GM20431 (cell line): ENCODE measurements around the gene IHH.

ENCODE experiments used
- in situ Hi-C: fragments of 300-500 bp; cut with MseI, MboI; formaldehyde crosslinking; loops from one replicate; pipeline ENCODE4 v1.15.0; 2020; ENCODE audit warnings: low sequenced_read_pairs; ENCODE audit not compliant: unreplicated experiment

The IHH gene

GRCh38 chr2:219078126-219078525 lies 17.4 kb upstream of the IHH start:
- in situ Hi-C loops: loop anchor here (10.0 kb wide), 1 partner anchor 67 kb away; no protein-coding TSS in a partner anchor

- in situ Hi-C loops: loop anchor here (10.0 kb wide), 1 partner anchor 69 kb away; no protein-coding TSS in a partner anchor
Measured at GRCh38 chr2:219076253-219076652, 15.5 kb upstream of the IHH start.

GRCh38 chr2:219073413-219074129 lies 12.8 kb upstream of the IHH start:
- in situ Hi-C loops: loop anchor here (10.0 kb wide), 1 partner anchor 71 kb away; no protein-coding TSS in a partner anchor

- in situ Hi-C loops: loop anchor here (10.0 kb wide), 1 partner anchor 72 kb away; no protein-coding TSS in a partner anchor
Measured at GRCh38 chr2:219072741-219073250, 12.1 kb upstream of the IHH start.

GRCh38 chr2:219071131-219071816 lies 10.6 kb upstream of the IHH start:
- in situ Hi-C loops: loop anchor here (10.0 kb wide), 1 partner anchor 74 kb away; no protein-coding TSS in a partner anchor

GRCh38 chr2:219065484-219065883 lies 4.8 kb upstream of the IHH start:
- in situ Hi-C loops: no loop called here

GRCh38 chr2:219062081-219062480 lies 1.4 kb upstream of the IHH start:
- in situ Hi-C loops: no loop called here

GRCh38 chr2:219059725-219060682 lies 717 bp downstream of the IHH start:
- in situ Hi-C loops: no loop called here

GRCh38 chr2:219059375-219059724 lies 1.4 kb downstream of the IHH start:
- in situ Hi-C loops: no loop called here

GRCh38 chr2:219058541-219059374 lies 2.0 kb downstream of the IHH start:
- in situ Hi-C loops: no loop called here

GRCh38 chr2:219057709-219058540 lies 2.8 kb downstream of the IHH start:
- in situ Hi-C loops: no loop called here

GRCh38 chr2:219056896-219057708 lies 3.6 kb downstream of the IHH start:
- in situ Hi-C loops: no loop called here

- in situ Hi-C loops: no loop called here
Measured at GRCh38 chr2:219056176-219056895, 4.4 kb downstream of the IHH start.

GRCh38 chr2:219054956-219055903 lies 5.5 kb downstream of the IHH start:
- in situ Hi-C loops: no loop called here

GRCh38 chr2:219049282-219049681 lies 11.4 kb downstream of the IHH start:
- in situ Hi-C loops: no loop called here
